GM10847 (cell line): ENCODE measurements around the gene ZNF644.
A peak's percentile ranks its signal among the peaks of the same experiment; 100 is the strongest.

ENCODE experiments used
- POLR2A ChIP-seq: IDR thresholded peaks from 2 replicates; pipeline ENCODE4 v1.6.1; 2011; ENCODE audit not compliant: insufficient read length; ENCODE audit errors: extremely low read depth

The ZNF644 gene

DNA sequence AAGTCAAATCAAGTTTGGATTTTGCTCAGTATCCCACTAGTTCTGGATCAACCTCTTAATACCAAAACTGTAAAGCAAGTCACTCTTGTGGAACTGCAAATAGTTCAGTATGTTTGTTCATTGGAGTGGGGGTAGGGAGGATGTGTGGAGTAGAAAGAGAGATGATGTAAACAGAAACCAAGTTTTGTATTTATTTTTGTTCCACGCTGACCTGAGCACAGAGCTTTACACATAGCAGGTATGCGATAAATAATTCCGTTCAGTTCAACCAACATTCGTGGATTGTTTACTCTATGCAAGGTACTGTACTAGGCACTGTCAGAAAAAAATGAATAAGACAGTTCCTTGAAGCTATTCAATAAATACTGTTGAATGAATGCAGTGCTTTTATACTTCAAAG is 4.5 kb upstream of the ZNF644 start:
- no peak for TF ChIP-seq POLR2A

DNA sequence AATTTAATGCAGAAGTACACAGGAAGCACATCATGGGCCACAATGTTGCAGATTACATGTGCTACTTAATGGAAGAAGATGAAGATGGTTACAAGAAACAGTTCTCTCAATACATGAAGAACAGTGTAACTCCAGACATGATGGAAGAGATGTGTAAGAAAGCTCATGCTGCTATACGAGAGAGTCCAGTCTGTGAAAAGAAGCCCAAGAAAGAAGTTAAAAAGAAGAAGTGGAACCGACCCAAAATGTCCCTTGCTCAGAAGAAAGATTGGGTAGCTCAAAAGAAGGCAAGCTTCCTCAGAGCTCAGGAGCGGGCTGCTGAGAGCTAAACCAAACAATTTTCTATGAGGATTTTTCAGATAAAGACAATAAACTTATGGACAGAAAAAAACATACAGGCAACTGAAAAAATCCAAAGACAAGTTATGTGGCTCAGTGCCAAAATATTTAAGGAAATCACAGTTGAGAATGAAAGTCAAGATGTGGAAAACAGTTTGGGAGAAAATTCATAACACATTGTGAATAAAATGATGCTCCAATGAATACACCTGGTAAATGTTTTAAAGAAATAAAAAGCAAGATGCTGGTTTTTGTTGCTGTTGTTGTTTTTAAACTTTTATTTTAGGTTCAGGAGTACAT is 2.8 kb upstream of the ZNF644 start:
- TF ChIP-seq POLR2A = no peak

DNA sequence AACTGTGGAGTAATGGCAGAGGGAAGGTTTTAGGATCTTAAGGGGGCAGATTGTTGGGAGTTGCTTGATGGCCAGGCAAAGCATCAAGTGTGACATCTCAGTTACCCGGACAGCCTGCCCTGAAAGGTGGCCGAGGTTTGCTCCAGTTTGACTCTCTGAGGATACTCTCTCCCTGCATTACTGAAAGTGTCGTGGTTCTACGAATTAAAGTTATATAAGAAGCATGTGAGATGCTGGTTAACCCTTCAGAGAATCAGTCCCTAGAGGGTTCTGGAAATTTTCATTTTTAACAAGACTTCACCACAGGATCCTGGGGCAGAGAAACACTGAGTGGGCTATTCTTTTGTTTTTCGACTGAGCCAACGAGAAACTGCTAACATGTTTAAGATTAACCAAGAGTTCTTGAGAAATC is 689 bp upstream of the ZNF644 start:
- no peak for TF ChIP-seq POLR2A

DNA sequence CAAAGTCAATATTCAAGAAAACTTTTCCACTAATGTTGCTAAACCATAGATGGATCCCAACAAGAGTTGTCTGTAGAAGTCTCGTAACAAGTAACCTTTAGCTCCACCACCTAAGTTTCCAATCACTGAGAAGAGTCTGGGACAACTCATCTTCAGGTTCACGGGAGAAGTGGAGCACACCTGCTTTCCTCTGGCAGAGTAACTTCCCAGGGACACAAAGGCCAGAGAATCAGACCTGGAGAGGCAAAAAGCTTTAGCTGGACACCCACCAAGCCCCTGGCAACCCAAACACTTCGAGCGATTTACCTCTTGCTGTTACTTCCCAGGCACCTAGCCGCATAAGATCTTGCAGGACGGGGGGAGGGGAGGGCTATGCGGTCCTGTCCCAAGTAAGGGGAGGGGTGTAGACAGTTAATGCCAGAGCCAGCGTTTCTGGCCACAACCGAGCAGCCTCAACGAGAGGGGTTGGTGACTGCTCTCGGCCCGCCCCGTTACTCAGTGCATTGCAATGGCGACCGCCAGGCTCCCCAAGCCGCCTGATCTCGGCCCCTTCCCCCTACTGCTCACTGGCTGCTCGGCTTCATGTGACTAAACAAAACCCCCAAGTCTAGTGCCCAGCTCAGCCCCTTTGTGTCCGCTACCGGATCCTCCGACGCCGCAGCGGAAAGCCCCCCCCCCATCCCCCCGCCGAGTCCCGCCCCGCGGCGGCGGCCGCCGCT is 709 bp downstream of the ZNF644 start:
- TF ChIP-seq POLR2A = peak; percentile 19

DNA sequence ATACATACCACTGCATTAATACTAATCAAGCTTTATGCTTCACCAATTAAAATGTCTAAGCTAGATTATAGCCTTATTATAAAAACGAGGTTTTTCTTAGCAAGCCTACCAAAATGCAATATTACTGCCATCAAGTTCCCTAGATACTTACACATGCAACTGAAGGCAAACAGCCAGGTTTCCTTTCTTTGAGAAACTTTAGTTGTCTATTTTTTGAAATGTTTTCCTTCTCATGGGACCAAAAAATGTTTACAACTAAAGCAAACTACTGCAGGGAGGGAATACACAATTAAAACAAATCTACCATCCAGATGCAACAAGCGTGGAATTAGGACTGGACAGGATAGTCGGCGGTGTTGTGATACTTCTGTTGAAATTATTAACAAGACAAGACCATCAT is 1.3 kb downstream of the ZNF644 start:
- TF ChIP-seq POLR2A = no peak

DNA sequence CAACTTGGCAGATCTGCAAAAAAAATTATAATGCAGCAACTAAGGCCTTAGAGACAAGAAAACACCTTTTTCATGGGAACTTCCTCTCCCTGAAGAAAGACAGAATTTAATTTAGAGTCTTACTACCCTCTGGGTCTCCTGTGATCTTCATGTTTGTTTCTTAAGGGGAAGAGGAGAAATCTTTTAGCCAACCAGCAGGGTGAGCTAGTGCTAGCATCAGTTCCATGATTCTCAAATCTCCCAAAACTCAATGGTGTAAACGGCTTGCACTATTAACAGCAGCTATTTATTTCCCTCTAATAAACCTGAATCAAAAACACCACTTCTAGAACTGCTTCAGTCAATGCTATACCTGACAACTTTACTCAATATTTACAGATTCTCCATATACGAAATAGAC is 3.8 kb downstream of the ZNF644 start:
- no peak for TF ChIP-seq POLR2A

DNA sequence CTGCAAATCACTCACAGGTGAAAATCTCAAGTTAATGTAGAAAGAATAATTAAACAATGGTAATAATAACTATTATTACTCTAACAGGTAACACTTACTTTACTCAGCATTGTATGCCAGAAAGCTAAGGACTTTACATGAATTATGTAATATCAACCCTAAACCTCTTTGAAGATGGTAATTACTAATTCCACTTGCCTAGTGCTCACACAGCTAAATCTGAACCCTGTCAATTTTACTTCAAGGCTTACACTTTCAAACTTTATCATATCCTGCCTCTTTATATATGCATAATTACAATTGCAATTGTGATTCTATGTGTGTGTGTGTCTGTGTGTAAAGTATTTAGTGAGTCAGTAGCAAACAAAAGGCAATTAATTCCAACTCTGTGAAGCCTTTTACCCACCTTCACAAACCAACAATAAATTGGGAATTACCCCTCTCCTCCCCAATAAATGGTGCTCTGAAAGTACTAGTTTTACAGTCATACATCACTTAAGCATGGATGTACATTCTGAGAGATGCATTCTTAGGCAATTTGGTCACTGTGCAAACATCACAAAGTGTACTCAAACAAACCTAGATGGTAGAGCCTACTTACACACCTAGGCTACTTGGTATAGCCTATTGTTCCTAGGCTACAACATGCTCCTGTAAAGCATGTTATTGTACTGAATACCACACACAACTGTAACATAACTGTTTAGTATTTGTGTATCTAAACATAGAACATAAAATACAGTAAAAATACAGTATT is 5.9 kb downstream of the ZNF644 start:
- no peak for TF ChIP-seq POLR2A

DNA sequence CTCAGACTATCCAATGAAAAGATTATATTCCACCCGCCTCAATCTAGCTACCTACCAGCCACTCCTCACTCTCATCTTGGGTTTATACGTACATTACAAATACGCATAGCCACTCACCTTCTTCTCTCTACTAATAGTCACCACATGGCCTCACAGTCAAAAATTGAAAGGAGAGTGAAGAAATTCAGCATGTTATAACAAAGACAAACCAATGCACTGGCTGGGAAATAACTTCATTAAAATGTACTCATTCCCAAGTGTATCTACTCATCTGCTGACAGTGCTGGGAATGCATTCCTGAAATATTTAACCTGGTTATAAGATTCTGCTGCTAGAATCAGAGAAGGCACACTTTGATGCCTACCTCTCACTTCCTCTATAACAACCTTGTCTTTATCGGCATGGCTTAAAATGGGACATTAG is 6.5 kb downstream of the ZNF644 start:
- no peak for TF ChIP-seq POLR2A

DNA sequence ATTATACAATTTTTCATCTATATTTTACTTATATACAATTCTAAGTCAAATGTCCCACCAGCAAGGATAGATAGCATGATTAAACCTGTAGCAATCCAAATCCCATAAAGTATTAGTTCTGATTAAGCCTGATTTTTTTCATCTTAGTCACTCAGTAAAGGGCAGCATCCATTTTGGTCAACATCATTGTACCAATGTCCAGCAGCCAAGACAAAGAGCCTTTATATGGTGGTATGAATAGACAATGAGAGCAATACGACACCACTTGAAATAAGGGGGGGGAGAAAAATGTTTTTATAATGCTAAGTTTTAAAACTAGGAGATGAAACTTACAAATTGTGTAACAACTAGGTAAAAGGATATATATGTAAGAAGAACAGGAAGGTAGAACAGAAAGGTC is 7.4 kb downstream of the ZNF644 start:
- TF ChIP-seq POLR2A = no peak

DNA sequence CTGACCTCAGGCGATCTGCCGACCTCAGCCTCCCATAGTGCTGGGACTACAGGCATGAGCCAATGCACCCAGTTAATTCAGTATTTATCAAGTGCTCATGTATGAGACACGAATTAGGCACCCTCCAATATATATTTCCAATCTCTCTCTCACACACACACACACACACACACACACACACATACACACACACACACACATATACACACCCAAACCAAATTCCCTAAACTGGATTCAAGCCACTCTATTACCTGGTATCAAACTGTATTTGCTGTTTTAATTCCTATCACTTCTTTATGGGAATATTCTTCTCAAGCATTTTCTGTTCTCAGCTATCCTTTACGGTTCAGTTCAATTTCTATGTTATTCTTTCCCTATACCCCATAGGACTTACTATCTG is 8.5 kb downstream of the ZNF644 start:
- TF ChIP-seq POLR2A = no peak

DNA sequence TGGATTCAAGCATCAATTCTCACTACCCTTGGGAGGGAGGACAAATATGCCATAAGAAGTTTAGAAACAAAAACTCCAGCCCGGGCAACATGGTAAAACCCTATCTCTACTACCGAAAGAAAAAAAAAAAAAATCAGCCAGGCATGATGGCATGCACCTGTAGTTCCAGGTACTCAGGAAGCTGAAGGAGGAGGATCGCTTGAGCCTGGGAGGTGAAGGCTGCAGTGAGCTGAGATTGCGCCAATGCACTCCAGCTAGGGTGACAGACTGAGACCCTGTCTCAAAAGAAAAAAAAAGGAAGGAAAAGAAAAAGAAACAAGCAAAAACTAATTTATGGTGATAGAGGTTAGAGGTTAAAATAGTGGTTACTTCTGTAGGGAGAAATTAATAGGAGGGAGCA is 9.6 kb downstream of the ZNF644 start:
- TF ChIP-seq POLR2A = no peak

DNA sequence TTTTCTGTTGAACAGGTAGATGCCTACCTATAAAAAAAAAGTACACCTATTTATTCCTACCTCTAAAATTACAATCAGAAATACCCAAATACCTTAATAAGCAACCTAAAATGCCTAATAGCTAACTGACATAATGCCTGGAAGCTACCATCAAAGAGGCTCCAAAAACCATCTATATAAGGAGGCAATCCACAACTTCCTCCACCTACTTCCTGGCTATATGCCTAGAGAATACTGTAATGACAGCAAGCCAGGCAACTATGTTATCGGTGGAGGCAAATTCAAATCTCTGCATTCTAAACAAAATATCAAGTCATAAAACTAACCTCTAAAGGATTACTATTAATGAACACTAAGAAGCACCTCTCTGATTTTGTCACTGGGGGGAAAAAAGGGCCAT is 10.1 kb downstream of the ZNF644 start:
- no peak for TF ChIP-seq POLR2A

DNA sequence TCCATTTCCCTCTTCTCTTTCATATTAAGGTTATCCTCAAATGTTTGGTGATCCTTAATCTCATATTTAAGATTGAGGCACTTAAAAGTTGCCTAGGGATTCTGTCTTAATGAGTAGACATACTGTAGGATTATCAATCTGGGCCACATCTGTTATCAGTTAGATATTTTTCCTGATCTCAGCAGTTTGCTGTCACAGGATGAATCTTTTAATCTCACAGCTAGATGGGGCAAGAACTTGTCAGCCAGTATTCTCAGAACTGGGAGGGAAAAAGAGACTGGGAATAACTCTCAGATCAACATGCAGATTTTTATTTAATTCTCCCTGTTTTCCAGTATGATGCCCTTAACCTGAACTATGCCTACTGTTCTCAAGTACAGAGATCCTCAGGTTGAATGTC is 14.0 kb downstream of the ZNF644 start:
- no peak for TF ChIP-seq POLR2A

DNA sequence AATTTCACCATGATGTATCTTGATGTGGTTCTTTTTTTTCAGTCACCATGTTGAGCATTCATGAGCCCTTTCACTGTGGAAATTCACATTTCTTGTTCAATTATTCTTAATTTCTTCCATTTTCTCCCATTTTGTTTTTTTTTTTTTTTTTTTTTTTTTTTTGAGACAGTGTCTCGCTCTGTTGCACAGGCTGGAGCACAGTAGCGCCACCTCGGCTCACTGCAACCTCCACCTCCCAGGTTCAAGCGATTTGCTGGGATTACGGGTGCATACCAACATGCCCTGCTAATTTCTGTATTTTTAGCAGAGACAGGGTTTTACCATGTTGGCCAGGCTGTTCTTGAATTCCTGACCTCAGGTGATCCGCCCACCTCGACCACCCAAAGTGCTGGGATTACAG is 14.7 kb downstream of the ZNF644 start:
- TF ChIP-seq POLR2A = no peak

DNA sequence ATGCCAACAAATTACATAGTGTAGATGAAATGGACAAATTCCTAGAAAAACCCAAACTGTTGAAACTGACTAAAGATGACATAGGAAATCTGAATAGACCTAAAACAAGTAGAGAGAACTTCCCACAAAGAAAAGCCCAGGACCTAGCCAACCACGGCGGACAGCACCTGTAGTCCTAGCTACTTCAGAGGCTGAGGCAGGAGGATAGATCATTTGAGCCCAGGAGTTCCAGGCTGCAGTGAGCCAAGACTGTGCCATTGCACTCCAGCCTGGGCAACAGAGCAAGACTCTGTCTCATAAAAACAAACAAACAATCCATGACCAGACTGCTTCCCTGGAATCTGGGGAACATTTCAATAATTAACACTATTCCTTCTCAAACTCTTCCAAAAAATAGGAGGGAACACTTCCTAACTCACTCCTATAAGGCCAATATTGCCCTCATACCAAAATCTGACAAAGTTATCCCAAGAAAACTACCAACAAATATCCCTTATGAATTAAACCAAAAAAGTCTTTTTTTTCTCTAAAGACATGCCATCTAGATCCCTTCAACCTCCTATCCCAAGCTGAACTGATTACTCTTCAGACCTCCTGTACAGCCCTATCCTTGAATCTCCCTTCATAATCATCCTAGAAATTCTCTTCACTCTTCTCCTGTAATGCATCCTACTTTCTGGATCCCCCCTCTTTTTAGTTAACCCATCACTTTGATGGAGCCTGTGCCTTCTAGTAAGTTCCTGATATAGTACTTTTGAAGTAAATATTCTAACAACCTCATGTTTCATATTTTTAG is 15.5 kb downstream of the ZNF644 start:
- TF ChIP-seq POLR2A = no peak
